ENCODE results near the gene DACT2. TPM values are rescaled to one million over a fixed set of nuclear protein-coding genes. Genes with fewer than 3 reads are reported as not detected.

The DACT2 gene
- total RNA-seq, 1 donor from 2014 or later = 0.36 TPM

GRCh38 chr6:168347053-168347452 lies 27.5 kb upstream of the DACT2 start:
- H3K9ac ChIP-seq = no peak overlapping the region
- H3K9me3 ChIP-seq (ENCODE audit: low read depth) = no peaks in the 10 kb centered on the region
- TF ChIP-seq EZH2phosphoT487 (IDR thresholded peaks at IDR 0.05) = no peak
- no peak for TF ChIP-seq CTCF (IDR thresholded peaks at IDR 0.05)
- no peak for TF ChIP-seq EZH2 (IDR thresholded peaks at IDR 0.05)
- H4K20me1 ChIP-seq (ENCODE audit: low read depth) = no peaks in the 10 kb centered on the region
- no peak overlapping the region for H3K27ac ChIP-seq
- Mint-ChIP-seq H3K4me3 (no peak overlapping the region), H3K36me3 (no peaks in the 10 kb centered on the region), H3K4me1 (peaks cover 14% of the 10 kb centered on the region), H3K9me3 (peaks cover 7% of the 10 kb centered on the region), H3K27me3 (ENCODE audit: insufficient read depth, low read depth) (peaks cover 5% of the 10 kb centered on the region), H3K27ac (no peak overlapping the region)
- H3K79me2 ChIP-seq (ENCODE audit: low read depth) = no peaks in the 10 kb centered on the region
- H3K4me2 ChIP-seq = no peak overlapping the region
- no peaks in the 10 kb centered on the region for H3K27me3 ChIP-seq
- H3K4me3 ChIP-seq = no peak overlapping the region
- no peak for DNase-seq (ENCODE audit: low spot score)
- no peak overlapping the region for H2AFZ ChIP-seq (replicated peaks)
- no peaks in the 10 kb centered on the region for H3K36me3 ChIP-seq
- no peaks in the 10 kb centered on the region for H3F3A ChIP-seq (ENCODE audit: low read depth)
- no peaks in the 10 kb centered on the region for H3K4me1 ChIP-seq

- no peak for DNase-seq (ENCODE audit: low spot score)
- H3K9ac ChIP-seq = no peak overlapping the region
- peaks cover 15% of the 10 kb centered on the region for H3K4me1 Mint-ChIP-seq
- no peaks in the 10 kb centered on the region for H4K20me1 ChIP-seq (ENCODE audit: low read depth)
- no peaks in the 10 kb centered on the region for H3F3A ChIP-seq (ENCODE audit: low read depth)
- TF ChIP-seq EZH2 (IDR thresholded peaks at IDR 0.05) (no peak), EZH2phosphoT487 (IDR thresholded peaks at IDR 0.05) (no peak), CTCF (IDR thresholded peaks at IDR 0.05) (no peak)
- H3K79me2 ChIP-seq (ENCODE audit: low read depth) = no peaks in the 10 kb centered on the region
- H3K27me3 Mint-ChIP-seq (ENCODE audit: insufficient read depth, low read depth) = peaks cover 5% of the 10 kb centered on the region
- H3K36me3 Mint-ChIP-seq = no peaks in the 10 kb centered on the region
- no peak overlapping the region for H3K4me2 ChIP-seq
- H3K9me3 Mint-ChIP-seq = no peaks in the 10 kb centered on the region
- no peak overlapping the region for H3K4me3 Mint-ChIP-seq
- H3K9me3 ChIP-seq (ENCODE audit: low read depth) = no peaks in the 10 kb centered on the region
- H3K4me3 ChIP-seq = no peak overlapping the region
- no peak overlapping the region for H3K27ac ChIP-seq
- no peak overlapping the region for H3K27ac Mint-ChIP-seq
- no peaks in the 10 kb centered on the region for H3K36me3 ChIP-seq
- H3K27me3 ChIP-seq = no peaks in the 10 kb centered on the region
- H3K4me1 ChIP-seq = no peaks in the 10 kb centered on the region
- H2AFZ ChIP-seq (replicated peaks) = peak overlapping the region; percentile 26
Measured at GRCh38 chr6:168345896-168346754, 26.5 kb upstream of the DACT2 start.

GRCh38 chr6:168345266-168345665 lies 25.7 kb upstream of the DACT2 start:
- DNase-seq (ENCODE audit: low spot score) = no peak
- Mint-ChIP-seq H3K4me1 (peaks cover 17% of the 10 kb centered on the region), H3K9me3 (no peaks in the 10 kb centered on the region)

More at GRCh38 chr6:168345266-168345665, 25.7 kb upstream of the DACT2 start:
- H2AFZ ChIP-seq (replicated peaks) = no peak overlapping the region
- no peak overlapping the region for H3K4me2 ChIP-seq
- H3K4me1 ChIP-seq = no peaks in the 10 kb centered on the region
- H4K20me1 ChIP-seq (ENCODE audit: low read depth) = no peaks in the 10 kb centered on the region
- Mint-ChIP-seq H3K27ac (no peak overlapping the region), H3K27me3 (ENCODE audit: insufficient read depth, low read depth) (peaks cover 5% of the 10 kb centered on the region), H3K4me3 (no peak overlapping the region), H3K36me3 (no peaks in the 10 kb centered on the region)
- no peak overlapping the region for H3K9ac ChIP-seq
- H3K9me3 ChIP-seq (ENCODE audit: low read depth) = no peaks in the 10 kb centered on the region
- no peaks in the 10 kb centered on the region for H3K27me3 ChIP-seq
- no peak for TF ChIP-seq EZH2phosphoT487 (IDR thresholded peaks at IDR 0.05)
- no peak for TF ChIP-seq CTCF (IDR thresholded peaks at IDR 0.05)
- no peak for TF ChIP-seq EZH2 (IDR thresholded peaks at IDR 0.05)
- no peaks in the 10 kb centered on the region for H3K79me2 ChIP-seq (ENCODE audit: low read depth)
- H3K27ac ChIP-seq = no peak overlapping the region
- no peaks in the 10 kb centered on the region for H3F3A ChIP-seq (ENCODE audit: low read depth)
- no peaks in the 10 kb centered on the region for H3K36me3 ChIP-seq
- no peak overlapping the region for H3K4me3 ChIP-seq

Data from neural progenitor cell (in vitro differentiated cells).